Stimulated activated CD4-positive, alpha-beta T cell treated with anti-CD3 and anti-CD28 coated beads, Interleukin-4, amount 100 ng/mL, for 1 hour (primary cell): ENCODE measurements around the gene NSMF.

Experiments used
- DNase-seq: peaks from one replicate; pipeline ENCODE4 v3.0.0-alpha.2; 2020

Gene NSMF

DNA sequence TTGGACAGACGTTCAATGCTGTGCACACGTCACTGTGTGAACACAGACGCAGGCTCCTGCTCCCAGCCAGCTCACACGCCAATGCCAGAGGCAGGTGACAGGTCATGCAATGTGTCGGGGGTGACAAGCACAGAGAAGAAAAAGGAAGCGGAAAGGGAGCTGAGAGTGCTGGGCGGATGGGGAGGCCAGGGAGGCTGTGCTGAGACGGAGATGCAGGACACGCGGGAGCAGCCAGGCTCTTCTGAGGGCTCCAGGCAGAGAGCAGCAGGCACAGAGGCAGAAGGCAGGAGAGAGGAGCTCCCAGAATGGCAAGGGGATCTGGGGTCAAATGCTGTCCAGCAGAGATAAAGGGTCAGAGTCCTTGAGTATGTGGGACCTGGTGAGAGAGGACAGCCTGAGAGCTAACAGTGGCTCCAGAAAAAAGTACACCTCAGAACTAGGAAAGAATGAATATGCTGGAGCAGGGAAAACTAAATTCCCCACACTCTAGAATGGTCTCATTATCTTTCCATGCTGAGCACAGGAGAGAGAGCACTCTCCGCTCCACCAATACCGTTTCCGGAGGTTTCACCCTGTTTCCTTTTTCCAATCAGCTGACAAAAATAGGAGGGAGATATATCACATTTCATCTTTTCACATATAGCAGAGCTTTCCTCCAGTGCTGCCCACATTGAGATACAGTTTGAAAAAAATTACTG, 32.8 kb upstream of the NSMF start:
- DNase-seq = no peak

DNA sequence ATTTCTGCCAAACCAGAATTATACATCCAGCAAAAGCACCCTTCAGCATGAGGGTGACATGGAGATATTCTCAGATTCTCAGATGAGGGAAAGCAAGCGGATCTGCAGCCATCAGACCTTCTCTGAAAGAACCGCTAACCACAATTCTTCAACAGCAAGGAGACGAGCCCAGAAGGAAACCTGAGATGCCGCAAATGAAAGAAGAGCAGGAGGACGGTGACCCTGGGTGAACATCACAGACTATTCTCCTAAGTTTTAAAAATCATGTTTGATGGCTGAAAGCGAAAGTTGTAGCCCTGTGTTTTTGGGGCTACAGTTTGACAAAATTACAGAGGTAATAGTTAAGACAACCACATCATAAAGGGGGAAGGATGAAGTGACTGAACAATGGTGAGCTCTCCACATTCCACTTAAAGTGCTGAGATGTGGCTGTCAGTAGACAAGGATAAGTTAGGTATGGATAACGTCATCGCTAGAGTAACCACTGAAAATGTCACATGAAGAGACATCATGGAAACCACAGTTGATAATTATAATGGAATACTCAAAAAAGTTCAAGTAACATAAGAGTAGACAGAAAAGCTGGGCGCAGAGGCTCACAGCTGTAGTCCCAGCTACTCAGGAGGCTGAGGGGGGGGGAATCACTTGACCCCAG, 31.5 kb upstream of the NSMF start:
- DNase-seq = no peak

DNA sequence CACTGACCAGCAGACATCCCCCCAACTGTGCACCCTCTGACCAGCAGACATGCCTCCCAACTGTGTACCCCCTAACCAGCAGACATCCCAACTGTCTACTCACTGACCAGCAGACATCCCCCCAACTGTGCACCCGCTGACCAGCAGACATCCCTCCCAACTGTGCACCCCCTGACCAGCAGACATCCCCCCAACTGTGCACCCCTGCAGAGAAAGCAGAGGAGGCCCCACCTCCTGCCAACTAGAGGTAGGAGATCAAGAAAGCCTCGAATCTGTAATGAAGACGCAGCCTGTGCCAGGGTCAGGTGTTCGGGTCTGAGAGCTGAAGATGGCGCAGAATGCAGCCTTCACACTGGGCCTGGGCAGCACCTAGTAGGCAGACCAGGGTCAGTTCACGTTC, 29.8 kb upstream of the NSMF start:
- no peak for DNase-seq

DNA sequence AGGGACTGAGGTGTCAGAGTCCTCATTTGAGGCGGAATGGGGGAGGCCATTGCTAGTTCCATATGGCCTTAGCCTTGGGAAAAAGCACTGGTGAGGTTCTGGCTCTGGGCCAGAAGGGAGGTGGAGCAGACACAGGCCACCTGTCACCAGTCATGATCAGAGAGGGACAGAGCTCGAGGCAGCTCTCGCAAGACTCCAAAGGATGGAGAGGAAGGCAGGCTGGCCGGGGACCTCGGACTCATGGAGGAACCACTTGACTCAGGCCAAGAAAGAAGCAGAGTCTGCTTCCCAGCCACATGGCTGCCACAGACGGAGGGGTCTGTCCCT, 29.2 kb upstream of the NSMF start:
- DNase-seq = no peak

DNA sequence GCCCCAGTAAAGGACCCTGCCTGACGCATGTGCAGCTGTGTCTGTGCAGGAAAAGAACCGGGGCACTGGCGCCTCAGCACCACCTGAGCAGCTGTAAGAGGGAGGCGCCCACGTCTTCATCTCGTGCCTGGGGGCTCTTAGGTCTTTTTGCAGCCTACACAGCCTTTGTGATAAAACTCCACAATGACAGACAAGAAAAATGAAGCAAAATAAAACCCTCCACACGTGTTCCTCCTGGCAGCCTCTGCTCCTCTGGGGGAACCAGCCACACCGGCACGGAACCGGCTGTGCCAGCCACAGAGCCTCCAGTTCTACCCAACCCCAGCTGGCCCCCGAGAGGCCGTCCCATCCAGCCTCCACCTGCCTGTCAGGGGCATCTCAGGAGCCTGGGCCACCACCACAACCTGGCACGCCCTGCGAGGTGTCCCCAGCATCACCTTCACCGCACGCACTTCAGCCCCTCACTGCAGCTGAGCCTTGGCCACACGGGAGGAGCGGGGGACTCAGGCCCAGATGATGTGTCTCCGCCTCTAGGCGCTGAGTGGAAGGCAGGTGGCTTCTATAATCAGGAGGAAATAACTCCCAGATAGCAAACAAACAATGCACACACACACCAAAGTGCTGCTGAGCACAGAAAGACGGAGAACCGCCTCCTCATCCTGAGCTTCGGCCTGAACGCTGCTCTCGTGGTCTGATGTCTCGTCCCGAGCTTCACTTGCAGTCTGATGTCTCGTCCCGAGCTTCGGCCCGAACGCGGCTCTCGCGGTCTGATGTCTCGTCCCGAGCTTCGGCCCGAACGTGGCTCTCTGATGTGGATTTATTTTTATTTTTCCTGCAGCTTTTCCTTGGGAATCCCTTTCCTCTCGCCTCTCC, 28.6 kb upstream of the NSMF start:
- DNase-seq = no peak

DNA sequence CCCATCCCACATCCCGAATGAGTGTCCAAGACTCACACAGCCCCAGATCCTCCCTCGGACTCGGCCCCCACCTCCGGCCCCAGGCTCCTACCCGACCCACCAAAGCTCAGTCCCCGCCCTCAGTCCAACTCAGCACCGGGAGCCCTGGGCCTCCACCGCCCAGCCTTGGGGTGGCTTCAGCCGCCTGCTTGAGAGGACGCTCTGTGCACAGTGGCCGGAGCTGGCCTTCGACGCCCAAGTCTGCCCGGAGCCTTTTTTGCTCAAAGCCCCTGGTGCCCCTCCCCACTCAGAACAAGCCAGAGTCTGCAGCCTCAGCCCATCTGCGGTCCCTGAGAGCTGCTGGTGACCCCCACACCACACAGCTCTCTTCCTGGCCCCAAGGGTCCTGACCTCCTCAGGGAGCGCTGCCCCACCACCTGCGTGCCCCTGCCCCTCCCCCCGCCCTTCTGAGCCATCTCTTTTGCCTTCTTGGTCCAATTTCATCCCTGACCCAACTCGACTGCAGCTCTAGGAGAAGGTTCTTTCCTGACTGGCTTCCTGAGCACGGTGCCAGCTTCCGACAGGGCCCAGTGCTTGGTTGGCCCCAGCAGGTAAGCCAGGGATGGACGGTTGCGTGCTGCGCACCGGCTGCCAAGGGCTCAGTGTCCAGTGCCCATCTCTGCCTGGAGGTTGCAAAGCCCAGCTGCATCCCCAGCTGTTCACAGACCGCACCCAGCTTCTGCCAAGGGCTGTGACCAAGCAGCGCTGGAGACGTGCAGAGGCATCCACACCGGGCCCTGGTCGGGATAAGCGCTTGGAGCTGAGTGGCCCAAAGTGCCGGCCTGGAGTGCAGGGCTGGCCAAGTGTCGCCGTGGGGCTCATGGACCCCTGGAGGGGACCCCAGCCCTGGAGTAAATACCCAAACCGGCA, 27.7 kb upstream of the NSMF start:
- DNase-seq = no peak

DNA sequence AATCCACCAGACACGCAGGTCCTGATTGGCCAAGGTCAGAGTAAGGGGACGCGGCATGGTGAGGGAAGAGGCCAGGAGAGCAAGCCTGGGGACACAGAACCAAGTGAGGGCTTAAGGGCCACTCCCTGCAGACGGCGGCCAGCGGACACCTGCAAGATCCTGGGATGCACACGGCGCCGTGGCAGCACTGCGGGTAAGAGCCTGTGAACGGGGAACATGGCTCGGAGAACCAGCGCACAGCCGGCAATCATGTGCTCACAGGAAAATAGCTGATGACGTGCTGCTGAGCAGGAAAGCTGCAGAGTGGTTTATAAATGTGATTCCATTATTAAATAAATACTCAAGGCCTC, 27.0 kb upstream of the NSMF start:
- DNase-seq = no peak

DNA sequence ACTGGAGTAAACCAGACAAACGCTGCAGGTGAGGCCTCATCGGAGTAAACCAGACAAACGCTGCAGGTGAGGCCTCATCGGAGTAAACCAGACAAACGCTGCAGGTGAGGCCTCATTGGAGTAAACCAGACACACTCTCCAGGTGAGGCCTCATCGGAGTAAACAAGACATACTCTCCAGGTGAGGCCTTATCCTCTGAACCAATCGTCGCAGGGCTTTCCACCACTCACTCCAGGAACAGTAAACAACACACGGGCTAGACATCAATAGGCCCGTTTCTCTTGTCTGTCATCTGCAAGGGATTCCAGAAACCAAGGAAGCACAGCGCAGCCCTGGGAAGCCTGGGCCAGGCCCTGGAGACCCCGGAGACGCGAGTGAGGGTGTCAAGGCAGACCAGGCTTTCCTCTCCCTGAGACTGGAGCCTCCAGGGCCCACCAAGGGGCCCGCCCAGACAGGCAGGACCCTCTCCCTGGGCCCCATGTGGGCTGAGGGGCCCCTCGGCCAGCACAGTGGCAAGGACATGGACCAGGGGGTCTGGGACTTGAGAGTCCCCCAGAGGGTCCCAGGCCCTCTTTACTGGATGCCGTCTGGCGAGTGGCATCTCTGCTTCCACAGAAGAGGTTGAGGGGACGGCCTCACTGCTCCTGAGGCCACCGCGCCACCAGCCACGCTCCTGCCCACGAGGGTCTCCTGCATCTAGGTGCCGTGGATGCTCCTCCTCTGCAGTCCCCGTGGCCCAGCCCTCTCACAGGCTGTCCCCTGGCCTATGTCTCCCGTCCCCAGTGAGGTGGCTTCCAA, 26.4 kb upstream of the NSMF start:
- no peak for DNase-seq

DNA sequence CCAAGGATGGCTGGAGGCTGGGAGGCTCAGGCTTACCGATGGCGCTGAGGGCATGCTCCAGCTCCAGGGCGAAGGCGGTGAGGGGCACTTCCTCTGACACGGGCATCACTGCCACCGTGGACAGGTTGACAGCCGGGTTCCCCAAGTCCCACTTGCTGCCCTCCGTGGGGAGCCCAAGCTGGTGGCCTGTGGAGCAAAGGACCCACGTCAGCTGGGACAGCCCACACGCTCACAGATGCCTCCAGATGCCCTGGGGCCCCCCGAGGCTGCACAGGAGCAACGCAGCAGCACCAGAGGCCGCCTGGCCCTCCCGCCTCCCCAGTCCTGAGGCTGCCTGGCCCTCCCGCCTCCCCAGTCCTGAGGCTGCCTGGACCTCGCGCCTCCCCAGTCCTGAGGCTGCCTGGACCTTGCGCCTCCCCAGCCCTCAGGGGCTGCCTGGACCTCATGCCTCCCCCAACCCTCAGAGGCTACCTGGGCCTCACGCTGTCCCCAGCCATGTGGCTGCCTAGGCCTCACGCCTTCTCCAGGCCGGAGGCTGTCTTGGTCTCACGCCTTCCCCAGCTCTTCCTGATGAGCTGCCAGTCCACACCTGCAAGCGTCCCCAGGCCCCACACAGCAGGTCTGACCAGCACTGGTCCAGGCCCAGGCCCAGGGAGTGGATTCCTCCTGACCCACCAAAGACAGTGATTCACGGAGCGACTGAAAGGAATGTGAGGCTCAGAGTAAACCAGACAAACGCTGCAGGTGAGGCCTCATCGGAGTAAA, 25.6 kb upstream of the NSMF start:
- no peak for DNase-seq

DNA sequence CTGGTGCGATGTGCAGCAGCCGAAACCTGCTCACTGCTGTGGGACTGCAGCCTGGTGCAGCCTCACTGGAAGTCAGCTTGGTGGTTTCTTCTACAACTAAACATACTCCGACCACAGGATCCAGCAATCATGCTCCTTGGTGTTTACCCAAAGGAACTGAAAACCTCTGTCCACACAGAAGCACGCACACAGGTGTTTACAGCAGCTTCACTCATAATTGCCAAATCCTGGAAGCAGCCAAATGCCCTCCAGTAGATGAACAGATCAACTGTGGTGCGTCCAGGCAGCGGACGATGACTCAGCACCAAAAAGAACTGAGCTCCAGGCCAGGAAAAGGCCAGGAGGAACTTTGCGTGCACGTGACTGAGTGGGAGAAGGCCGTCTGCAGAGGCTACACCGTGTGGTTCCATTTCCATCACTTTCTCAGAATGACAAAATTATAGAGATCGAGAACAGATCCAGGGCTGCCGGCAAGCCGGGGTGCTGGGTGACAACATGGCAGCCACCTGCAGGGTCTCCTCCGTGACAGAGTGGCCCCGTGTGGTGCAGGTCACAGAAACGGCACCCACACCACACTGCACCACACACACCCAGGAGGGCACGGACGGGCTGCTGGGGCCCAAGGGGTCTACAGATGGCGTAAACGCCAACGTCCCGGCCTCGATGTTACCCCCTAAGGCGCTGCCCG, 23.1 kb upstream of the NSMF start:
- no peak for DNase-seq

DNA sequence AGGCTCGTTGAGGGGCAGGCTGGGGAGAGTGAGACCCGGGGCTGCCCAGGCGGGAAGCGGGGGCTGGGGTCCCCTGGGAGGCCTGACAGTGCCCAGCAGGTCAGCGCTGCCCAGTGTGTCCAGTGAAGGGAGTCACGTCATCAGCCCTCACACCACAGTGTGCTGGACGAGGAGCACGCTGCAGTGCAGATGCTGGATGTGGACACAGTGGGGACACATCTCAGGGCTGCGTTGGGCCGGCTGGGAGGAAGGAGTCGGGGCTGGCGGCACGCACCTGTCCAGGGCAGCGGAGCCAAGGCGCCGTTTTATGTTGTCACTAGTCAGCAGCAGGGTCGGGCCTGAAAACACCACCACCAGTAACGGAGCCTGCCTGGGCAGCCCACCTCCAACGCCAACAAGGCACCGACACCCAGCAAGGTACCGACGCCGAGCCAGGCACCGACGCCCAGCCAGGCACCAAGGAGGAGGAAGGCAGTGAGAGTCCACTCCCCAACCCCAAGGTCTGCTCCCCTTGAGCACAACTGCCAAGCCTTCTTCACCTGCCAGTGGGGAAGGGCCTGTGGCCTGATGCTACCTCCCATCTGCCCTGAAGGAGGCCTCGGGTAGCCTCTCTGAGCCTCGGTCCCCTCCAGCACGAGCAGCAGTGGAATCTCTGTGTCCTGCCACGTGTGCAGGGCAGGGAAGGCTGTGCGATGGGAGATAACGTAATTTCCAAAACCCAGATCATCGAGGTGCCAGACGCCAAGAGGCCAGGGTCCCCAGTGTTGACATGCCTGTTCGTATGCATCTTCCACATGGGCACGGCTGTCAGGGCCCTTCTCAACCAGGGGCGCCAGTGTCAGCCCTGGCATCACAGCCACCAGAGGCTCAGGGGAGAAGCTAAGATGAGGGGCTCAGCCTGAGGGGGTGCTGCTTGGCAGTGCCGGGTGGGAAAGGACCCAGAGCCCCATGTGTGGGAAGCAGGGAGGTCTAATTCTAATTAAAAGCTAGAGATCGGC, 21.9 kb upstream of the NSMF start:
- no peak for DNase-seq

DNA sequence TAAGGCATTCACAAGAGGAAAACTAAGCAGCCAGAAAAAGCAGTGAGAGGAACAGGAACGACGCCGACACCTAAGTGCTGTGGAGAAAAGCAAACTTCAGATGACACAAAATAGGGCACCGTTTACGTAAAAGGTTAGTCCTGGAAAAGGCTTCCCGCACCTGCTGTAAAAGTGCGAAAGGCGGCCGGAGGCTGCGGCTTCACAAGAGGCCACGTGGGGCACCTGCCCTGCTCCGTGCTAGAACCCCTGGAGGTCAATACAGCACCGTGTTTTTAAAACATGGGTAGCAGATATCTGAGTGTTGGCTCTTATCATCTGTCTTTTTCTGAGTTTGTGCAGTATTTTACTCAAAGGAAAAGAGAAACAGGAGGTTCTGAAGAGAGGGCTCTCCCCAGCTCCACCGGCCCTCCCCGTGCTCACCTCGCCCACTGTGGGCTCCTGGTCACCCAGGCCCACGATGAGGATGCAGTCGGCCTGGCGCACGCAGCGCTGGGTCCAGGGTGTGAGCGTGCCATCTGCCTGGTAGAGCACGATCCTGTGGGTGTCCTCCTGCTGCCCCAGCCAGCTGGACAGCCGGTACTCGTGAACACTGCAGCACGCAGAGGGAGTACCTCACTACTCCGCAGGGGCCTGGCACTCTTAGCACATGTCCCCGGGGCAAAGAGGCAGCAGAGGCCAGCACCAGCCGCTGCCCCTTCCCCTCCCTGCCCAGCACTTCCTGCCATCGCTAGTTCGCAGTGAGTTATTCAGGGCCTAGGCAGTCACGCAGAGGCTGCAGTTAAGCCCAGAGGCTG, 21.0 kb upstream of the NSMF start:
- DNase-seq = no peak

DNA sequence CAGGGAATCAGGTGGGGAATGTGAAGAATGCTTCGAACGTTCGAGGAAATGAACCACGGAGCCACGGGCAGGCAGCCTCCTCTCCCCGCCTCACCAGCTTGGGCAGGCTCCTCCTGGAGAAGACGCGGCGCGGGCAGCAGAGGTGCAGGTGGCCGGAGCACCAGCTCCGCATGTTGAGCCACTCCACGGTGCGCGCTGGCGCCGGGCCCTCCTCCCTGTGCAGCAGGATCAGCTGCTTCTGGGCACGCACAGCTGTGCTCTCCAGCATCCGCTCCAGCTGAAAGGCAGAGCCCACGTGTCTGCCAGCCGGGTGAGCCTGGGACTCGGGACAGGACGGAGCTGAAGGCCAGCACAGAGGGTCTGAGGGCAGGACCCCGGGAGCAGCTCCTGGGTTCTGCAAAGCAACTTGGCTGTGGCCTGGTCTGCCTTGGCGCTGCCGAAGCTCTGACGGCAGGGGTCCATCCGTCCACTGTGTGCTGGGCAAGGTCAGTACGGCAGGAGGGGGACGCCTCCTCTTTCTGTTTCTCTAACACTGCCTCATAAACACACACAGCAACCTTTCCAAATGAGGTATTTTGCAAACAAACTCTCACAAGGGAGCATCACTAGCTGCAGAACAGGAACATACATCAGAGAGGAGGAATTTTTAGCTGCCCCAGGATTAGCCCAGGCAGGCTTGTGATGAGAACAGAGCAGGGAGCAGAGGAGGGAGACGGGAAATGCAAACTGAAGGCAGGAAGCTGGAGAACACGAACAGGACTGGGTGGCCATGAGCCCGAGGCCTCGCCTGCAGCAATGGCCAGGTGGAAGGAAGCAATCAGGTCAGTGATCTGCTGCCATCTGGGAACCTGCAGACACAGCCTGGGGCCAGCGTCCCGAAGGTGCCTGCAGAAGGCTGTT, 20.1 kb upstream of the NSMF start:
- no peak for DNase-seq

DNA sequence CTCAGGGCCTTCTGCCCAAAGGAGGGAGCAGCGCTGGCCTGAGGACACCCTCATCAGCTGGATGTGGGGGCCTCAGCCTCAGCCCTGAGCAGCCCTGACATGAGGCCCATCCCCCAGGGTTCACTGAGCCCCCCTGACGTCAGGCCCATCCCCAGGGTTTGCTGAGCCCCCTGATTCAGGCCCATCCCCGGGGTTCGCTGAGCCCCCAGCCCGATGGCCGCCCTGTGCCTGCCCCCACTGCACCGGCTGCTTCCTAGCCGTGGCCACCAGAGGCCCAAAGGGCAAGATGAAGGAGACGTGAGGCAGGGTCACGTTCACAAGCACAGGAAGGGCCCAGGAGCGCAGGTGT, 19.5 kb upstream of the NSMF start:
- DNase-seq = no peak

DNA sequence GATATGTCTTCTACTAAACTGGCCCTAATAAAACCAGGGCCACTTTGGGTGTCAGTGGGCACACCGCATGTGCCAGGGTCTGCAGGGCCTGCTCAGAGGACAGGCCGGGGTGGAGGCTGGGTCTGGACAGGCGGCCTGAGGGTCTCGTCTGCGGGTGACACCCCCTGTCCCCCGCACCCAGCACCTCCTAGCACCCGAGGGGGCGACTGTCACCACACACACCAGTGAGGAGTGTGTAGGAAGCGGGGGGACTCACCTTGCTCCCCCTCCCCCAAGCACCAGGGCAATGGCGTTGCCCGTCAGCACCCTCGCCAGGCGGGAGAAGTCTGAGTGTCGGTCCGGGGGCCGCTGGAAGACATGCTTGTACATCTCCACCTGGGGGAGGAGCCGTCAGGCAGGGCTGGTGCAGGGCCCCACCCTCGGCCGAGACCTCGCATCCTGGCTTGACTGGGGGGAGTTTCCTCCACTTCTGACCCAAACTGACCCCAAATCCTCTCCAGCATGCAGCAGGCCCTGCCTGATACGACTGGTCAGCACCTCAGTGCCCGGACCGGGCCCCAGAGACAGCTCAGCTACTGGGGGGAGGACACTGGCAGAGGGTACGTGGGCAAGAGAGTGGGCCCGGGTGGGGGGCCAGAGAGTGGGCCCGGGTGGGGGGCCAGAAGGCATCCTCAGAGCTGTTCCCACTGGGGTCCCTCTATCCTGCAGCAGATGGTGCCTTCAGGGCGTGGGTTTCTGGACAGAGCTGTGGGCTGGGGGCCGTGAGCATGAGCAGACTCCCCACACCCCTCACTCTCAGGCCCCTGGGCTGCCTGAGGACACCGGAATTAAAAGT, 18.9 kb upstream of the NSMF start:
- DNase-seq = no peak

DNA sequence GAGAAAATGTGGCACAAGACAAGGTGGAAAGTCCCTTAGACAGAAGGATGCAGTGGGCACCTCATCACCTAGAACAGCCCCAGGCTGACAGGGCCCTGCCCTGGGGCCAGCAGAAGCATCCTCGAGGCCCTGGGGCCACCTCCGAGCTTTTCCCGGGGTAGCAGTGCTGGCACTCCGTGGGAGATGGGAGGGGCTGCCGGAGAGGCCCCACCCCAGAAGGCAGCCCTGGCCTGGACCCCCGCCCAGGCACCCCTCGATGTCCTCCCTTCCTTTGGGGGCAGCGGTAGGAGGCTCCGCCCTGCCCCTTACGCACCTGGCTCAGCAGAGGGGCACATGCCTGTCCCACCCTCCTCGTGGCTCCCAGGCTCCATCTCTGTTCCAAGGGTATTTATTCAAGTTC, 17.7 kb upstream of the NSMF start:
- no peak for DNase-seq

DNA sequence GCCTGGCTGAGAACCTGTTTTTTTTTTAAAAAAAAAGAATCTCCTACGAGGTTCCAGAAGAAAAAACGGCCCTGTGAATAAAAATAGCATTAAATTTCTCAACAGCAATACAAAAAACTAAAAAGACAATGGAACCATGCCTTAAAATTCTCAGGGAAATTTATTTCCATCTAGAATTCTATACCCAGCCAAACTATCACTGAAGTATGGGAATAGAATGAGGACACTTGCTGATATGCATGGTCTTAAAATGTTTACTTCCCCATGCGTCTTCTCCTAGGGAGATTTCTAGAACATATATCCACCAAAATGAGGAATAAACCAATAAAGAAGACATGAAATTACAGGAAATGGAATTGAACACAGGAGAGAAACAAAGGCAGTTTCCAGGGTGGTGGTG, 16.5 kb upstream of the NSMF start:
- no peak for DNase-seq
